ENCODE measurements around the gene FAM135A.
"Not testable (repeated sequence)": the region's sequence is repeated elsewhere in the genome, so short reads cannot be mapped to it uniquely, and the experiment has no call there.

The FAM135A gene

DNA sequence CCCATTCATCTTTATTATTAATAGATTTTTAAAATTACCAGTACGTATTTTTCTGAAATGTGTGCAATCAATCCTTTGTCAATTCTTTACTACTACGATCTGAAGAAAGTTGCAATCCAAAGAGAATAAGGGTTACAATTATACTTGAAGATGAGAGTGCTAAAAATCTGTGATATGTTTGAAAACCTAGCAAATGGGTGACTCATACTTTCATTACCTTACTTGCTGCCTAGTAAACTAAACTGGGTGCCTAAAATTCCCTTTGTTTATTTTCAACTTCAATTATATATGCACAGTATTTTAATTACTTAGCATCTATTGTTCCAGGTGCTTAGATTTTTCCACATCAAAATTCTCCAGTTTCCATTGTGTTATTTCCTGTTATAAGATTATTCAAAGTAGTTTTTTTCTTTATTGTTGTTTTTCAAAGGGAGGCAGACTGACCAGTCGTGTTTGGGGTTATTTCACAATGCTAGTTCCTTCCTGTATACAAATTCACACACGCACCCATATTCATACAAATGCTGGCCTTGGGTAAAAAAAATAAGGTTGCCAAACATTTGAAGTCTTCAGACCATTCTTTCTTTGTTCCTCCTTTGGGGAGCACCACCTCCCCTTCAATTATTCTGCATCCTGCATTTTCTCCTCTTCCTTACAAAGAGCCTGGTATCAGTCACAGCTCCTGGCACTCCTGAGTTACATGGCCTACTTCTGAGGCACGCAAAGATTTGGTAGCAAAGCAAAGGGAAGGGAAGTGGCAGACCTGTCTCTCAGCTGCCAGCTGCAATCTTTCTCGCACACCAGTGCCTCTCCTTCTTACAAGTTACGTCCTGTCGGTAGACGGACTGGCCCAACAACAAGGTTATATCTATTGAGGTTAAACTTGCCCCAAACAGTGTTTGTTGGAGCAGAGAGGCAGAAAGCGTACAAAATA lies 16.2 kb upstream of the FAM135A start:
- DNase-seq, result no peak

DNA sequence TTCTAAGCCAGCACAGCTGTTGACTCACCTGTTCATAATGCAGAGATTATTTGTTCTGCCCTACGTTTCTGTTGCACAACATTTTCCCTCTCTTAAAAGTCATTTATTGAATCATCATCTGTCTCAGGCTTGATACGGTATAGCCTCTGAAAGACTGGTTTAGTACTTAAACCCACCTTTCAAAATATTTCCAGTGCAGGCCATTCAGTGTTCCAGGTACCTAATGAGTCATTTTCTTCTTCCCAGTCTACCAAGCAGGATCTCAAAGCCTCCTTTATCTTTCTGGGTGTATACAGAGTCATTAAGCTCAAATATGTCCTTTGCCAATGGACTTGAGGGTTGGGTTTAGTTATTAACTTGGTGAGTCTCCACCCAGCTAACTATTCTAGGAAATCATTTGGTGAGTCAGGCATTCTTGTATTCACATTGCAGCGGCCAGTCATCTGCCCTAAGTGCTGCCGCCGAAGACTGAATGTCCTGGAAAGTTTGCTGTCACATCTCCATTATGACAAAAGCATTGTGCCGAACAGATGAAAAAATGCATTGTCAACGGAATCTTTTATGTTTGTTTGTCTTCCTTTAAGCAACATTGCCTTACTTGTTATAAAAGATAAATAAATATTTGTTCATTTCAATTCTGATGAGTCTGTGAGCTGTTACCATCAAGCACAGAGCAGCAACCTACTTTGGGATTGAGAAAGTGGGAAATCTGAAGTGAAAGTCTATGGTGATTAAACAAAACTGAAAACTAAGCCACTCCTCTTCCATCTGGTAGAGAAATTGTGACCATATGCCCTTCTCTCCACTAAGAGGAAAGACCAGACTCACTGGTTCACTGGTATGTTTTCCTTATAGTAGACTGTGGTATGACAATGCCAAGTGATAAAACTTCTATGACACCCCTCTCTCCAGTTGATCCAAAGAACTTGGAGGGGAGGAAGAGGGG lies 14.3 kb upstream of the FAM135A start:
- no peak for DNase-seq

DNA sequence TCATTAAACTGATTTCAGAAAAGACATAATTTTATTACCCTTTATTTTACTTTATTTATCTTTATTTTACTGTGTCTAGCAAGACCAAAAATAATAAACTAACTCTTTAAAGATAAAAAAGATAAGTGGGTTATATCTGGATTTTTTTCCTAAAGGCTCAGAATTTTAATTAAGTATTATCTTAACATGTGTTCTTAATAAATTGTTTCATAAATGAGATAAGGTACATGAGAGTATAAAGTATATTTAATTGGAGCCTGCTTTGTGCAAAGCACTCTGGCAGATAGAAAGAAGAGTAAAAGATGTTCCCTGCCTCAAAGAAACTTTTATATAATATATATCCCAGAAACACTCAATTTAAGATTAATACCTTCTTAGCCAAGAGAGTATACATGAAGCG lies 8.7 kb upstream of the FAM135A start:
- no peak for DNase-seq

DNA sequence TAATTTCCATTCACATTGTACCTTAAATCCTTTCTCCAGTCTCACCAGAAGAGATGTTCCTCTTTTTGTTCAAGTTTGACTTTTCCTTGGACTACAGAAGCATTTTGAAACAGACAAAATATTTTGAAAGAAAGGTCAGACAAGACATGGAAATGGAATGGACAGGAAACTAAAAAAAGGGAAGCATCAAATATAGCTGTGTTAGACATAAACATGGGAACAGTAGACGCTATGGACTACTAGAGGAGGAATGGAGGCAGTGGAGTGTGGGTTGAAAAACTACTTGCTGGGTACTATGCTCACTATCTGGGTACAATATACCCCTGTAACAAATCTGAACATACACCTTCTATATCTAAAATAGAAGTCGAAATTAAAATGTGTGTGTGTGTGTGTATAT lies 4.1 kb upstream of the FAM135A start:
- DNase-seq, result no peak

DNA sequence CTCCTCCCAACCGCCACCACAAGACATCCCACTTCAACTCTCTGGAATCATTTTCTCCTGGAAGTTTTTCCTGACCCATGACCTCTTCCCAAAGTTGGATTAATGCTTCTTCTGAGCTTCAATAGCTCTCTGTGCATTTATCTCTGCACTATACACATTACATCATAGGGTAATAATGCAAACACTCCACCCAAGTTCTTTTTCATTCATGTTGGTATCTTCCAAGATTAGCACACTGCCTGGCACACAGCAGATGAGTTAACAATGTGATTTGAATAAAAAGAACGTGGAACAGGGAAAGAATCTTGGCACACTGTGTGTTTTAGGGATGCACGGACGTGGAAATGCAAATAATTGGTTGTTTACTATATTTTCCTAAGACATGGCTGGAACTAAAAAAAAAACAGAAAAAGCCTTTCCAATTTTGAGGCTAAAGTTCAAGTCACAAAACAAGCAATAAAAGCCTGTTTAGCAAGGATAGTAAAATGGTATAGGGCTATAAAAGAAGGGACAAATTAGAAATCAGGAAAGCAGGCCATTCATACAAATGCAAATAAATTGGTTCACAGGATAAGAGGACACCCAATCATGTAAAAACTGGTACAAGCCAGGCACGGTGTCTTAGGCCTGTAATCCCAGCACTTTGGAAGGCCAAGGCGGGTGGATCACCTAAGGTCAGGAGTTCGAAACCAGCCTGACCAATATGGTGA lies 1.6 kb upstream of the FAM135A start:
- no peak for DNase-seq

DNA sequence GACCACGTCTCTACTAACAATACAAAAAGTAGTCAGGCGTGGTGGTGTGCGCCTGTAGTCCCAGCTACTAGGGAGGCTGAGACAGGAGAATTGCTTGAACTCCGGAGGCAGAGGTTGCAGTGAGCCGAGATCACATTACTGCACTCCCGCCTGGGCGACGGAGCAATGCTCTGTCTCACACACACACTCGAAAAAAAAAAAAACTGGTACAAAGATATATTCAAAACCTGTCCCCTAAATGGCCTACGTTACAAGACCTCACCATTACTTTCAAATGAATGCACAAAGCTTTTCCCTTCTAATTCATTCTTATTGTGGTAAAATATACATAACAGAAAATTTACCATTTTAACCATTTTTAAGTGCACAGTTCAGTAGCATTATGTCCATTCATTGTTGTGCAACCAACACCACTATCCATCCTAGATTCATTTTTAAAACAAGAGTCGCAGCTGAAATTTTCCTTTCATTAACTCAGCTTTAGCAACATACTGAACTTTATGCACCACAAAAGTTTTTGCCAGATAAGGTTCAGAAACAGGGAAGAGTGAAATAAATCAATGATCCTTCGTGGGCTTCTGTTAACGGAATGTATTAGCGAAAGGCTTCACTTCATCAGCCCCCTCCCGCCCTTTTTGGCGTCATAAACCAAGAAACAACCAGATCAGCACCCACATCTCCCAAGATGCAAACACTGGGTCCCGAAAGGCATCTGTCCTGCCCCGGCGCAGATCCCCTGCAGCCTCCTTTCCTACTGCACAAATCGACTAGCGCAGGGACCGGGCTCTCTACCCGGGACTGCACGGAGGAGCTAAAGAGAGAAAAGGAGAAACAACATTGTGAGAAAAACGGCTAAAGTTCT lies 825 bp upstream of the FAM135A start:
- no peak for DNase-seq

DNA sequence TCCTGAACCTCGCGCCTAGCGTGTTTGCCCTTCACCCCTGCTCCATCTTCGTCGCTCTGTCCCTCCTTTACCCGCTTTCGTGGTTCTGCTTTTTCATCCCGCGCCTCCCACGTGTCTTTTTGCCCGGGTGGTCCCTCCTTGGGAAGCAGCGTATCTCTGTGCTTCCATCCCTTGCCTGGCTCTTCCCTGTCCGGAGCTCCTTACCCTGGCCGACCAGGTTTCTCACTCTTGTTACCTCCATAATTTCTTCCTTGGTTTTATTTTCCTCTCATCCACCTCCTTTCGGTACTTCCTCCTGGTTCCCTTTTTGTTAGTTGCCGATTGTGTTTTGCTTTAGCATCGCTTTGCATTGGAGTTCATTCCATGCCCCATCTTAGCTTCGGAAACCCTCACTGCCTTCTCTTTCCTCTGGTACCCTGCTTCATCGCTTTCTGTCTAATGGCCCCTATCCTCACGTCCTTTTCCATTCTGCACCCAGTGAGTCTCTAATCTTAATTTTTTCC lies 735 bp downstream of the FAM135A start:
- DNase-seq, result no peak

DNA sequence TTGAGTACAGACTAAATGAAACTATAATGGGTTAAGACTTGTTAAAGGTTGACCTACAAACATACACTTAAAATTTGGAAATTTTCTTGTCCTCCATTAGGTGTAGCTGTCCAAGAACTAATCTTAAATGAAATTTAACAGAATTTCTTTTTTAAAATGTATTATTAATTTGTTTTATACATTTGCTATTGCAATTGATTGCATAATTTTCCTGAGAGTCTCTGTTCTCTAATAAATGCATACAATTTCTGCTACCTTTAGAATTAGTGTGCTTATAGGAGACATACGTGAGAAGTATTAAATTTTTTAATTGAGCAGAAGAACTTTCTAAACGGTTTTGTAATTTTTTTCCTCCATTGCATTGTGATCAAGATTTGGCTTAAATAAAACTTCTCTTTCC lies 1.5 kb downstream of the FAM135A start:
- DNase-seq, result no peak

DNA sequence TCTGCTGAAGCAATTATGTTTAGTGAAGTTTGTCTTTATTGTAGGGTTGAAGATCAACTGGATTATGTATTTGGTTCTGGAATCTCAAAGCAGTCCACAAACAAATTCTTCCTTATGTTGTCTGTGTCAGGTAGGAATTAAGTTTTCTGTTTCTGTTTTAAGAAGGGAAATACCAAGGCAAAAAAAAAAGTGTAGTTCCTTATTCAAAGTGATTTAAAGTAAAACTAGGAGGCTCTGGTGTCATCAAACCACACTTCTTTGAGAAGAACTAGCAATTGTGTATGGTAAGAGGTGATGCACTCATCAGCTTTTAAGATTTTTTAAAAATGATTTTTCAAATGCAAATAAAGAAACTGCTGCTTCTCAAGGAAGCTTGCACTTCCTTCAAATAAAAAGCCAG lies 1.9 kb downstream of the FAM135A start:
- DNase-seq, result no peak

DNA sequence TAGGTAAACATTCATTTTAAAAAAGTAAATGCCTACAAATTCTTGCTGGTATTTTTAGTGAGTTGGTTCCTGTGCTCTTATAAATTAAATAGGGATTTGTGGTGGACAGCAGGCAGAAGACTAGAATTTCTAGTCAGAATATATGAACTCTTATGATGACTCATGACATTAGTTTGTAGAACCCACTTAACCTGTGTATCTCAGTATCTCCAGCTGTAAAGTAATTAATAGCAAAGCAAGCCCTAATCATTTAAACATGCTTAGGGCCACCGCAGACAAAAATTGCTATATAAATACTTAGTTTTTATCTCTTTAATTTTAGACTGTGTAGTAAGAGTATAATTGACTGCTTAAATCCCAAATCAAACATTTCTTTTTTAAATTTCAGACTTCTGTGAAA lies 2.4 kb downstream of the FAM135A start:
- no peak for DNase-seq

DNA sequence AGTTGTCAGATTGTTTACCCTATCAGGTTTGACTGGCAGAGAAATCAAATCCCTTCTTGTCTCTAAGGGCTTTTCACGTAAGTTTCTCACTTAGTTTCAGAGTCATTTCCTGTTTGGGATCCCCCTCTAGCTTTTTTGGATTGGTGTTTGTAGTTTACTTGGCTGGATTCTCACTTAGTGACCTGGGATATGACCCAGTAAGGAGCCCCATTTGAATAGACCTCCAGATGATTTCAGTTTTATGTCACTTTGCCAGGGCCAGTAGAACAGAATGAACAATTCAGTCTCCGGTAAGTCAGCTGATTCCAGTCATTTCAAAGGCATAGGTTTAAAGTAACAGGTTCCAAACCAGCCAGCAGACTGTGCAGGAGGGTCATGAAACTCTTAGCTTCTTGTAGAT lies 8.2 kb downstream of the FAM135A start:
- no peak for DNase-seq

DNA sequence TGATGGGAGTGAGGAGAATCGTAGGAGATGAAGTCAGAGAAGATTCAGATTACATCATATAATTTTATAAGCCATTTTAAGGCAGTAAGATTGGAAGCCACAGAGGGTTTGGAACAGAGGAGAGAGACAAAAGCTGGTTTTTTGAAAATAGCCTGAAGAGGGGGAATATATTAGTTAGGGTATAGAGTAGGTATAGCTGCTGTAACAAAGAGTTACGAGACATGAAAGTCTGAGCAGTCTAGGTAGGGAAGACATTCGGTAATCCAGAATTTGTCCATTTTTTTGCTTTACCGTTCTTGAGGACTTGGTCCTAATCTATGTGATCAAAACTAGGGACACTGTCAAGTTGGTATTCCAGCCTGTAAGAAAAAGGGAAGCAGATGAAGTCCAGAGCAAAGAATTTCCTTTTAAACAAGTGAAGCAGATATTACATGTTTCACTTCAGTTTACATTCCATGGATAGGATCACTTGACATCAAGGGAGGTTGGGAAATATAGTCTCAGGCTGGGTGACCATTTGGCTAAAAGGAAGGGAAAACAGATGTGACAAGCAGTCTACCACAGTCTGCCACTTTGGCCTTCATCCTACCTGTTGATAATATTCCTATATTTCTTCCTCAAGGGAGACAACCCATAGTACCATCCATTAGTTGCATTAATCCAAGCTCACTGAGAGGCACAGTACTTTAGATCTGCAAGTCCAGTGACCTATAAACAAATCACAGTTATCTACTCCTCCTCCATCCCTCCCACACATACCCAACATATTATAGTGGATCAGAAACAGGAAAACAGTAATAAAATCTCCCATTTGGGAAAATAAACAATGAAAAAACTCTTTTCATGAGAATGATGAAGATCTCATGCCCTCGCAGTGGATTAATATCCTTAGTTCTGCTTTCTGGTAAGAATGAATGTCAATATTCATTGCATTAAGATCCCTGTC lies 10.2 kb downstream of the FAM135A start:
- DNase-seq, result no peak

DNA sequence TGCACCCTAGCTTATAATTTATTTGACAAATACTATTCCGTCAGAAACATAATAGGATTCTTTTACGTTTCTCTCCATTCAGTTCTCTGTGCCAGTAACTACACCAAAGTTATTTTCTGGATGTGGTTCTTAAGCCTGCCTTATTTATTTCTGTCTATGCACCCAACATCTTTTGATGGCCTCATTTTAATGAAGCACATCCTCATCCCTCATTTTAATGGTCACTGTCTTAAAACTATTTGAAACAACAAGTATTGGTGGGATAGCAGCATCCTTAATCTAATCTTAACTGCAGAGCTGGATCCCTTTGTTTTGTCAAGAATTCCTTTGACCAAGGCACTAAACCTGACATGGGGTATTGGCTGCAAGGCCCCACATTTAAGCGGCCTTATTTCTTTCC lies 11.0 kb downstream of the FAM135A start:
- DNase-seq, result no peak

DNA sequence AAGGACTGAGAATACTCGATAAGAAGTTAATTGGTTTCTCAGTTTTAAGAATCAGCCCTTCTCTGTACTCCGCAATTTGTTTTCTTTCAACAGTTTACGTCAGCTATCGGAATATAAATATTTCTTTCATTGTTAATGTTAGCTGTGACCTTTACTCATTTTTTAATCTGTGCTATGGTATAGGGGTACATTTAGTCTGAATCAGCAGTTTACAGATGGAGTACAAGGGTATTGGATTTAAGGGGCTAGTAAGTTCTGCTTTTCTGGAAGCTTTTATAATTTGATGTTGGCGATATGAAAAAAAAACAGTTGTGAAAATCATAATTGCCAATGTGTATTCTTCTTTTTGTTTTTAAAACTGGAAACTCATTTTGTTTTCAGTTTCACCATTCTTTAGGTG lies 23.0 kb downstream of the FAM135A start:
- no peak for DNase-seq

DNA sequence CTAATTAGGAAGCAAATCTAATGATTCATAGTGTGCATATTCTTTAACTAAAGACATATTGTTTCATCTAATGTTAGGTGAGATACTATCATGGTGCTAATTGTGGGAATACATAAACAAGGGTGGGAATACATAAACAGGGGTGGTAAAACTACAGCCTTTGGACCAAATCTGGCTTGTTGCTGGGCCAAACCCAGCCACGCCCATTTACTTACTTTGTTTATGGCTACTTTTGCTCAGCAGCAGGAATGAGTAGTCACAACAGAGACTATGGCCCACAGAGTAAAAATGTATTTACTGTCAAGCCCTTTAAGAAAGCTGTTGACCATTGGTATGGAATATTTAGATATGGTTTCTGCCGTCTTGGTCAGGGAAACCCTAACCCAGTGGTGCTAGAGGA lies 31.7 kb downstream of the FAM135A start:
- DNase-seq, result no peak

DNA sequence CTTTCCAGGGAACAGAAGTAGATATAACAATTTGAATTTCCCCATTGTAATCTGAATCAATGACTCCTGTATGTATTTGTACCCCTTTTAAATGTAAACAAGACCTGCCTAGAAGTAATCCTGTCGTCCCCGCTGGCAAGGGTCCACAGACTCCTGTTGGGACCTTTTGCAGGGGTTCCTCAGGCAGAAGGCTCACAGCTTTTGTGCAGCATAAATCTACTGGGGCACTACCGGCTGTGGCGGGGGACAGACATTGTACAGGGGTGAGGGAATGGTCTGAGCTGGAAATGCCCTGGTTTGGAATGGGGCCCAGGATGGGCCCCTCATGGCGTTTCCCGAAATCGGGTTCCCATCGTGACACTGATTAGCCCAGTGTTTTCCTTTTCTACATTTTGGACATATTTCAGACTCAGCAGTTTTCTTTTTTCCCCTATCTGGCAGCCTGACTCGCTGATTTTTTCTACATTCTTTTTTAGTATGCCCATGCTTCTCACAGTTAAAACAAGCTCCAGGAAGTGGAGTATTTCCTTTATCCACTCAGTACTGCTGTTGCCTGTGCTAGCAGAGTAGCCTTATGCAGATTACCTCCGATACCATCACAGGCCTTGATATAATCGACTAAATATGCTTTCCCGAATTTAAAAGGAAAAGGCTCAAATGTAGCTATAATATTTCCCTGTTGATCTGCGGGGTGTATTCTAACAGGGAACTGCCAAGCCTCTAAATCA lies 34.2 kb downstream of the FAM135A start:
- not testable (repeated sequence) for DNase-seq

DNA sequence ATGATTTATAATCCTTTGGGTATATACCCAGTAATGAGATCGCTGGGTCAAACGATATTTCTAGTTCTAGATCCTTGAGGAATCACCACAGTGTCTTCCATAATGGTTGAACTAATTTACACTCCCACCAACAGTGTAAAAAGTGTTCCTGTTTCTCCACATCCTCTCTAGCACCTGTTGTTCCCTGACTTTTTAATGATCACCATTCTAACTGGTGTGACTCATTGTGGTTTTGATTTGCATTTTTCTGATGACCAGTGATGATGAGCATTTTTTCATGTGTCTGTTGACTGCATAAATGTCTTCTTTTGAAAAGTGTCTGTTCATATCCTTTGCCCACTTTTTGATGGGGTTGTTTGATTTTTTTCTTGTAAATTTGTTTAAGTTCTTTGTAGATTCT lies 40.6 kb downstream of the FAM135A start:
- DNase-seq, result not testable (repeated sequence)

DNA sequence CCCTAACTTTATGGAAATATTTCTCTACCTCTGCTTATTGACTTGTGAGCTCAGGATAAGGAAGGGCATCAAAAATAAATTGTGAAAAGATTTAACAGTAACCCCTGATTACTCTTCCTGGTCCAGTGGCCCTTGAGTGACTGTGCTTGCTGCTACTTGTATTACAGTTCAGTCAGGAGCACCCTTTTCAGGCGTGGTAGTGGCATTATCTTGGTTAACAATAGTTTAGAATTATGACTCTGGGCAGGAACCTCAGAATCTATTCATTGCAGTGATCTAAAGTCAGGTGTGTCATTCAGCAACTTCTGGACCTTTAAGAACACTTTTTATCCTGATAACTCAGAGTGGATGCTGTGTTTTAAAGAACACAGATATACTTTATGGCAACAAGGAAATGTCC lies 43.4 kb downstream of the FAM135A start:
- DNase-seq, result no peak

DNA sequence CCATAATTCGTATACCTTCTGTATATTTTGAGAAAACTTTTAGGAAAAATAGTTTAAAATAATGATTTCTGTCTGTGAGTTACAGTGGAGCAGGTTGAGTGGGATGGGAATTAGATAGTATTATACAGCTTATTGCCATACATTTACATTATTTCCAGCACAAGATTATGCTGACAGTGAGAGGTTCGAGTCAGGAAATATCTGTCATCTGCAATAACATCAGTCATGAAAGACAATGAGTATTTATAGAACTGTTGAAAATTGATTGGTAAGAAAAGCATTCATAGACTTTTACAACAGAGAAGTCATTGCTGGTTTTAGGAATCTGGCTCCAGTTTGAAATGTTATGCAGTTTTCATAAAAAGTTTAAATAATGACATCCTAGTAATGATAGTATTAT lies 45.9 kb downstream of the FAM135A start:
- DNase-seq, result no peak

DNA sequence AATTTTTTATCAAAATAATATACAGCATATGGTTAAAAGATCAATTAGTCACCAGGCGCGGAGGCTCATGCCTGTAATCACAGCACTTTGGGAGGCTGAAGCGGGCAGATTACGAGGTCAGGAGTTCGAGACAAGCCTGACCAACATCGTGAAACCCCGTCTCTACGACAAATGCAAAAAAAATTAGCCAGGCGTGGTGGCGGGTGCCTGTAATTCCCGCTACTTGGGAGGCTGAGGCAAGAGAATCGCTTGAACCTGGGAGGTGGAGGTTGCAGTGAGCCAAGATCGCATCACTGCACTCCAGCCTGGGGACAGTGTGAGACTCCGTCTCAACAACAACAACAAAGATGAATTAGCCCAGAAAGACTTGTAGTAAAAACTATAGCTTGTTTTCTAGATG lies 46.4 kb downstream of the FAM135A start:
- not testable (repeated sequence) for DNase-seq
